Naive thymus-derived CD4-positive, alpha-beta T cell (primary cell): ENCODE measurements around the gene RDH11. TPM values are rescaled to one million over a fixed set of nuclear protein-coding genes. Genes with fewer than 3 reads are reported as not detected.
A peak's percentile ranks its signal among the peaks of the same experiment; 100 is the strongest.

ENCODE experiments used
- ATAC-seq: fragments of 150-1000 bp; cut with Tn5 transposase; 2 replicates; pipeline ENCODE4 v1.10.0; 2021; ENCODE audit warnings: mild to moderate bottlenecking, moderate library complexity
- CTCF ChIA-PET: fragments of 350-600 bp; sonication (Branson Sonifier 250); formaldehyde crosslinking; loops from one replicate; lab custom pipeline; 2021; ENCODE audit warnings: antibody characterized with exemption; lab: Charles Lee
- POLR2A ChIA-PET: fragments of 350-600 bp; sonication (Branson Sonifier 250); formaldehyde crosslinking; loops from one replicate; lab custom pipeline; 2021; ENCODE audit warnings: antibody characterized with exemption, inconsistent platforms; lab: Charles Lee
- DNase-seq, 9 donors: peaks; one replicate each; pipeline versions ENCODE4 v3.0.0 to v3.0.0-alpha.2; 2020 to 2022; ENCODE audit warnings: mixed read lengths in 1 of 9
- H3K27ac ChIP-seq: one replicate; pipeline ENCODE4 v1.7.0; 2013; ENCODE audit warnings: mild to moderate bottlenecking, low read depth, low read length, moderate library complexity
- H3K27me3 ChIP-seq, 2 donors: one replicate each; pipeline ENCODE4 v1.7.0; 2013; ENCODE audit warnings: low read length in 2 of 2, mild to moderate bottlenecking in 2 of 2, moderate library complexity in 2 of 2; ENCODE audit not compliant: control insufficient read depth in 2 of 2, insufficient read depth in 2 of 2
- H3K36me3 ChIP-seq, 3 experiments: 1 replicate in 2 of 3; 2 replicates in 1 of 3; pipeline ENCODE4 v1.7.0; 2013; ENCODE audit warnings: low read length in 3 of 3, mild to moderate bottlenecking in 3 of 3, moderate library complexity in 1 of 3; ENCODE audit not compliant: insufficient read depth in 3 of 3, control insufficient read depth in 2 of 3
- H3K4me1 ChIP-seq, 2 donors: one replicate each; pipeline ENCODE4 v1.7.0; 2013; ENCODE audit warnings: low read length in 2 of 2, mild to moderate bottlenecking in 2 of 2, moderate library complexity in 1 of 2; ENCODE audit not compliant: control insufficient read depth in 2 of 2, insufficient read depth in 2 of 2
- H3K4me3 ChIP-seq: 2 replicates; pipeline ENCODE4 v1.7.0; 2013; ENCODE audit warnings: mild to moderate bottlenecking, low read length
- H3K9me3 ChIP-seq, 3 experiments: 1 replicate in 2 of 3; 2 replicates in 1 of 3; pipeline ENCODE4 v1.7.0; 2013; ENCODE audit warnings: low read length in 3 of 3; ENCODE audit not compliant: control insufficient read depth in 2 of 3
- H3K27ac Mint-ChIP-seq, 9 donors: one replicate each; pipeline ENCODE4 v1.8.0; 2020 to 2022; ENCODE audit warnings: mixed read lengths in 9 of 9, mild to moderate bottlenecking in 8 of 9, moderate library complexity in 5 of 9, inconsistent platforms in 2 of 9
- H3K27me3 Mint-ChIP-seq, 5 donors: one replicate each; pipeline ENCODE4 v1.8.0; 2021 to 2022; ENCODE audit warnings: mixed read lengths in 5 of 5, mild to moderate bottlenecking in 1 of 5
- H3K36me3 Mint-ChIP-seq, 5 donors: one replicate each; pipeline ENCODE4 v1.8.0; 2020 to 2022; ENCODE audit warnings: mixed read lengths in 5 of 5, mild to moderate bottlenecking in 3 of 5, inconsistent platforms in 1 of 5
- H3K4me1 Mint-ChIP-seq, 7 donors: one replicate each; pipeline ENCODE4 v1.8.0; 2020 to 2022; ENCODE audit warnings: mixed read lengths in 7 of 7, mild to moderate bottlenecking in 3 of 7, inconsistent platforms in 1 of 7
- H3K4me3 Mint-ChIP-seq, 10 donors: one replicate each; pipeline ENCODE4 v1.8.0; 2020 to 2022; ENCODE audit warnings: mild to moderate bottlenecking in 10 of 10, mixed read lengths in 10 of 10, moderate library complexity in 6 of 10, inconsistent platforms in 2 of 10
- H3K9me3 Mint-ChIP-seq, 11 donors: one replicate each; pipeline ENCODE4 v1.8.0; 2020 to 2022; ENCODE audit warnings: mixed read lengths in 11 of 11, mild to moderate bottlenecking in 4 of 11, inconsistent platforms in 1 of 11, moderate library complexity in 1 of 11
- intact Hi-C, 2 donors: fragments of 100-400 bp; cut with micrococcal nuclease; formaldehyde crosslinking; loops; one replicate each; pipeline ENCODE4 v1.15.1; 2023
- polyA plus RNA-seq, 2 donors: library from polyadenylated mRNA; unstranded; fragments of 300-500 nt; fragmentation: Illumina TruSeq; gene quantifications; one replicate each; pipeline ENCODE4 v1.2.3, GENCODE V29; 2021
- total RNA-seq, 6 experiments: library from RNA in 5 of 6; stranded (reverse) in 5 of 6; gene quantifications; 1 replicate in 5 of 6; 2 replicates in 1 of 6; pipeline ENCODE4 v1.2.3 and lab custom pipeline; 2021 to 2026

RDH11 gene
- total and polyA plus RNA-seq, 7 experiments from 2014 or later = 22.3 to 96.8 (median 43.3) TPM

DNA sequence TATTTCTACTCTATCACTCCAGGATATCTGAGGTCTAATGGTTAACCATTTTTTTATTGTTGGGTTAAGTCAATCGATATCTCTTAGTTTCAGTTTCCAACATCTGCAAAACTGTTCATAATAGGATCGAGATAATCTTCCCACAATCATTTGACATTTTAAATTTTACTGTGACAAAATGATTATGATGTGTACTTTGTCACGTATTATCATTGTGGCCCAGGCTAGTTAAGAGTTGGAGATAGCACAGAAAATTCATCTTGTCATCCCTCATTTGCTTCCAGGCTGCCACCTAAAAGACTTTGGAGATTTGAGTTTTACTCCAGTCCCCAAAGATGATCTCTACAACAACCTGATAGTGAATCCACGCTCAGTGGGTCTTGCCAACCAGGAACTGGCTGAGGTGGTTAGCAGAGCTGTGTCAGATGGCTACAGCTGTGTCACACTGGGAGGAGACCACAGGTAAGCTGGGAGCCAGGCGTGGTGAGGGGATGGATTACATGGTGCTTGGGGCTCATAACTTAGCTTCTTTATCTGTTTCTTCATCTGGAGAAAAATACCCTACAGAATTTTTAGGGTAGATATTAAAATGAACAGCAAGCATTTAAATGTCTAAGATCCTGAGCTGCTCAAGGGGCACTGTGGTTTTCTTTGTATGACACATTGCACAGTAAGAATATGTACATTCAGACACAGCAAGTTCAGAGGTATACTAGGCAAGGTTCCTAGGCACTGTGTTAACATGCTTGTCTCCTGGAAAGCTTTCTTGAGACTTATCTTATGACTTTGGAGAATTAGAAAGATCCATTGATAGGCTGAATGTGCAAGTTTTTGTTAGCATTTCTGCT is 53.4 kb downstream of the RDH11 start:
- Histone ChIP-seq H3K27me3 (no peaks in the 10 kb centered on the region), H3K36me3 (peaks cover 0 to 9% (median 0%) of the 10 kb centered on the region in 3 experiments), H3K4me1 (no peaks in the 10 kb centered on the region), H3K4me3 (no peak overlapping the region), H3K9me3 (no peaks in the 10 kb centered on the region), H3K27ac (no peak overlapping the region)
- POLR2A ChIA-PET = interaction anchor here (0.6 kb wide), 1 partner anchor 1566 kb away, joined by 4 read pairs; no protein-coding TSS in a partner anchor
- CTCF ChIA-PET = interaction anchor here (0.7 to 1.2 kb wide), 2 partner anchors 62 to 149 kb away, joined by 3 to 5 read pairs; no protein-coding TSS in a partner anchor
- intact Hi-C loops = no loop called here
- Mint-ChIP-seq H3K36me3 (peaks cover 0 to 21% (median 3%) of the 10 kb centered on the region in 5 donors), H3K4me1 (peaks cover 0 to 8% (median 0%) of the 10 kb centered on the region in 7 donors), H3K27me3 (no peaks in the 10 kb centered on the region), H3K9me3 (no peaks in the 10 kb centered on the region), H3K4me3 (no peak overlapping the region), H3K27ac (peak overlapping the region in 2 of 9 donors; percentile 28 to 70)
- no peak for DNase-seq
- no peak for ATAC-seq

DNA sequence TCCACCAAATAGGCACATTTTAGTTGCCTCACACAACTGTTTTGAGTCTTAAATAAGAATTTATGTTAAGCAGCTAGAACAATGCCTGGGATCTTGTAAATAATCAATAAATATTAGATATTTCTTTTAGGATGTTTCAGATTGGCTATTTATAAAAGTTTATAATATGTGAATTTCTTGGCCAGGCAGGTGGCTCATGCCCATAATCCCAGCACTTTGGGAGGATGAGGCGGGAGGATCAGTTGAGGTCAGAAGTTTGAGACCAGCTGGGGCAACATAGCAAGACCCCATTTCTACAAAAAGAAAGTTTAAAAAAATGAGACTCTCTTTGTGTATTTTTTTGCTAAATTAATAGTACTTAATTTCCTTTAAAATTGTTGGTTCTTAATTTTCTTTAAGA is 54.1 kb downstream of the RDH11 start:
- H3K27ac ChIP-seq = no peak overlapping the region
- H3K9me3 ChIP-seq = no peaks in the 10 kb centered on the region
- Mint-ChIP-seq H3K27ac (no peak overlapping the region), H3K4me3 (no peak overlapping the region), H3K9me3 (no peaks in the 10 kb centered on the region), H3K4me1 (peaks cover 0 to 8% (median 0%) of the 10 kb centered on the region in 7 donors), H3K27me3 (no peaks in the 10 kb centered on the region), H3K36me3 (peaks cover 0 to 16% (median 0%) of the 10 kb centered on the region in 5 donors)
- H3K36me3 ChIP-seq = peaks cover 0 to 7% (median 0%) of the 10 kb centered on the region in 3 experiments
- CTCF ChIA-PET = no interaction called here
- intact Hi-C loops = no loop called here
- ATAC-seq (no peak), DNase-seq (no peak)
- H3K4me1 ChIP-seq = no peaks in the 10 kb centered on the region
- H3K27me3 ChIP-seq = no peaks in the 10 kb centered on the region
- no peak overlapping the region for H3K4me3 ChIP-seq
- POLR2A ChIA-PET = no interaction called here

DNA sequence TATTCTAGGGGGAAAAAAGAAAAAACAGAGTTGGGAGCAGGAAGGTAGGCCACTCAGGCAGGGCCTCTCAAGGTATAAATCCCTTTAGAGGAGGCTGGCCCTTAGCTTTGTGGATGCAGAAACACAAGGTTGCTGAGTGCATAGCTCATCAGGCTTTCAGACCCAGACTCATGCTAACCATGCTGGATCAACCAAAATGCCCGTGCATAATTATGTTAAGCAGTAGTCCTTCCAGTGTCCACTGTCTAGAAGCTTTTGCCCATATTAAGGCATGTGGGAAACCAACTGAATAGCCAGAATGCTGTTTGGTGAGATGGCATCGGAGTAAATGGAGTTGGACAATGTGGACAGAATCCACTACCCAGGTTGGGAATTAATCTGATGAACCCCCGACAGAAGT is 56.9 kb downstream of the RDH11 start:
- ChIA-PET POLR2A (no interaction called here), CTCF (no interaction called here)
- Histone ChIP-seq H3K27ac (no peak overlapping the region), H3K4me3 (no peak overlapping the region), H3K27me3 (no peaks in the 10 kb centered on the region), H3K9me3 (no peaks in the 10 kb centered on the region), H3K36me3 (no peaks in the 10 kb centered on the region), H3K4me1 (no peaks in the 10 kb centered on the region)
- H3K4me1 Mint-ChIP-seq = peaks cover 0 to 5% (median 0%) of the 10 kb centered on the region in 7 donors
- no peaks in the 10 kb centered on the region for H3K27me3 Mint-ChIP-seq
- intact Hi-C loops = no loop called here
- H3K9me3 Mint-ChIP-seq = no peaks in the 10 kb centered on the region
- no peak for DNase-seq
- ATAC-seq = no peak
- H3K36me3 Mint-ChIP-seq = peaks cover 0 to 13% (median 2%) of the 10 kb centered on the region in 5 donors
- no peak overlapping the region for H3K4me3 Mint-ChIP-seq
- H3K27ac Mint-ChIP-seq = no peak overlapping the region

DNA sequence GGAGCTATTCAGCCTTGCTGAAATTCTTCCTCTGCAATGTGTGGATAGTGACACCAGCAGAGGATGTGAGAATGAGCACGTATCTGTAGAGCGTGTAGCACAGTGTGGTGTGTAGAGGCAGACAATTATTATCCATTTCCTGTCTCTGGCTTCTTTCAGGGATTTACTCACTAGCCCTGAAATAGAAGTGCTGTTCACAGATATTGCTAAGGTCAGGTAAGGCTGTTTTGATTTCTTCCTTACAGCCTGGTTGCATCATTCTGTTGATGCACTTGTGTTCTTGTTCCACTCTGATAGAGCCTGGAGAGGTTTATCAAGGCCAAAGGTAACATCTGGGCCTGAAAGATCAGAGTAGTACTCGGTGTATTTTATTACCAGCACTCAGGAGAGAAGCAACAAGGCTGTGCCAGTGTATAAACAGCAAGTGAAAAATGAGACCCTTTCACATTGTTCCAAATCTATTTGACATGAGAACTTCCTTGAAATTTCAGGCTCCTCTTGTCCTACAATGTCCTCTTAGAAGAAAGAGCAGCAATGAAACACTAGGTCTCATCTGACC is 59.1 kb downstream of the RDH11 start:
- CTCF ChIA-PET = no interaction called here
- ATAC-seq = no peak
- Histone ChIP-seq H3K27ac (no peak overlapping the region), H3K36me3 (no peaks in the 10 kb centered on the region), H3K4me1 (no peaks in the 10 kb centered on the region), H3K9me3 (no peaks in the 10 kb centered on the region), H3K4me3 (no peak overlapping the region), H3K27me3 (no peaks in the 10 kb centered on the region)
- peaks cover 0 to 20% (median 8%) of the 10 kb centered on the region in 5 donors for H3K36me3 Mint-ChIP-seq
- no peaks in the 10 kb centered on the region for H3K27me3 Mint-ChIP-seq
- no peak for DNase-seq
- peaks cover 0 to 2% (median 0%) of the 10 kb centered on the region in 7 donors for H3K4me1 Mint-ChIP-seq
- intact Hi-C loops = no loop called here
- POLR2A ChIA-PET = no interaction called here
- H3K9me3 Mint-ChIP-seq = no peaks in the 10 kb centered on the region
- H3K27ac Mint-ChIP-seq = no peak overlapping the region
- H3K4me3 Mint-ChIP-seq = no peak overlapping the region

DNA sequence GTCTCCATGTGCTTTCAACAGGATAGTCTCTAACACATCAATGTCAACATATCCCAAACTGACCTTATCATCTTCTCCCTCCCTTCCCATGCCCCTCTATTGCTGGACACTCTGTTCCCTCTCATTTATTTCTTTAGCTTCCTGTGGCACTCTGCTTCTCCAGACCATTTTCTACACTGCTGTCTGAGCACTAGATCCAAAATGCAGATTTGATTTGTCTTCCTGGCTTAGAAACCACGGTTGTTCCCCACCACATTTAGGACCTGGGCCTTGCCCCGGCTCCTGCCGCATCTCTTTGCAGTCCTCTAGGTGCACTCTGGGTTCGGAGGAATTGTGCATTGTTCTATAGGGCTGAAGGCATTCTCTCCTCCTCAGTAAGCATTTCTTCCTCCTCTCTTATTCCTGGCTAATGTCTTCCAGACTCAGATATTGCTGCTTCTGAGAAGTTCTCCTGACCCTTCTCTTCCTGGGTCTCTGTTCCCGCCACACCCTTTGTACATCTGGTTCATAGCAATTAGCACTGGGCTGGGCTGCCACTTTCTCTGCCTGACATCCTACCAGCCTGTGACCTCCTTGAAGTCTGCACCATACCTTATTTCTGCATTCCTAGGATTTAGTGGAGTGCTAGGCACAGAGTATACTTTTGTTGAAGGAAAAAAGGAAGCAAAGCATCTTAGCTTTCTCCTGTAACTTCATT is 62.0 kb downstream of the RDH11 start:
- no peaks in the 10 kb centered on the region for H3K9me3 Mint-ChIP-seq

DNA sequence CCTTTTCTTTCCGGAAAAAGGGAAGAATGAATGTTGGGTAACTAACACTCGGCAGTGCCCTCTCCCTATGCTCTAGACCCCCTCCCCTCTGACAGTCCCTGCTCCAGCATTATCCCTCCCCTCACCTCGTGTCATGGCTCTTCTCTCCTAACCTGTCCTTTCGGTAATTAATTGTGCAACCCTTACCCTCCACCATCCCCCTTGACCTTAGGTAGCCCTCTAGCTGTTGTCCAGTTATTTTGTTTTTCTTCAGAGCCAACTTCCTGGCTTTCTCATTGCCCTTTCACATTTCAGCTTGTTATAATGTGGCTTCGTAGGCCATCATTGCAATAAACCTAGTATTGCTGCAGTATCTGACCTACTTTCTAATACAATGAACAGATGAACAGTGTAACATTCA is 64.6 kb downstream of the RDH11 start:
- Mint-ChIP-seq H3K36me3 (peaks cover 0 to 25% (median 8%) of the 10 kb centered on the region in 5 donors), H3K27ac (no peak overlapping the region), H3K9me3 (no peaks in the 10 kb centered on the region), H3K4me1 (peaks cover 0 to 2% (median 0%) of the 10 kb centered on the region in 7 donors), H3K4me3 (no peak overlapping the region), H3K27me3 (no peaks in the 10 kb centered on the region)
- CTCF ChIA-PET = no interaction called here
- no peak overlapping the region for H3K27ac ChIP-seq
- no peak for DNase-seq
- no peaks in the 10 kb centered on the region for H3K36me3 ChIP-seq
- POLR2A ChIA-PET = interaction anchor here (1.6 kb wide), 1 partner anchor 11 kb away, joined by 4 read pairs; the partner anchor contains the start of gene ARG2
- H3K9me3 ChIP-seq = no peaks in the 10 kb centered on the region
- intact Hi-C loops = no loop called here
- no peaks in the 10 kb centered on the region for H3K4me1 ChIP-seq
- H3K27me3 ChIP-seq = no peaks in the 10 kb centered on the region
- H3K4me3 ChIP-seq = no peak overlapping the region
- ATAC-seq = no peak

More for the DNA sequence above, 62.0 kb downstream of the RDH11 start:
- Histone ChIP-seq H3K4me1 (no peaks in the 10 kb centered on the region), H3K9me3 (no peaks in the 10 kb centered on the region), H3K27me3 (no peaks in the 10 kb centered on the region), H3K36me3 (no peaks in the 10 kb centered on the region), H3K27ac (no peak overlapping the region), H3K4me3 (no peak overlapping the region)
- ATAC-seq (no peak), DNase-seq (no peak)
- peaks cover 0 to 2% (median 0%) of the 10 kb centered on the region in 7 donors for H3K4me1 Mint-ChIP-seq
- H3K36me3 Mint-ChIP-seq = peaks cover 0 to 25% (median 8%) of the 10 kb centered on the region in 5 donors
- POLR2A ChIA-PET = no interaction called here
- H3K27me3 Mint-ChIP-seq = no peaks in the 10 kb centered on the region
- CTCF ChIA-PET = no interaction called here
- no peak overlapping the region for H3K4me3 Mint-ChIP-seq
- no peak overlapping the region for H3K27ac Mint-ChIP-seq
- intact Hi-C loops = no loop called here
